ENCODE results near the gene ZNF329.
A peak's percentile ranks its signal among the peaks of the same experiment; 100 is the strongest.

The ZNF329 gene

GRCh38 chr19:58117841-58118575, 32.6 kb downstream of the ZNF329 start:
- no peak for DNase-seq

- no peak for DNase-seq
Measured at GRCh38 chr19:58108546-58108817, 42.1 kb downstream of the ZNF329 start.

GRCh38 chr19:58107778-58108545, 42.6 kb downstream of the ZNF329 start:
- DNase-seq: no peak

GRCh38 chr19:58098682-58098998, 51.9 kb downstream of the ZNF329 start:
- no peak for DNase-seq

GRCh38 chr19:58097781-58098681, 52.6 kb downstream of the ZNF329 start, which contains the start of gene ZSCAN18:
ZSCAN18 (minus strand) TSS chr19:58098231; CDS start chr19:58090267, 7,964 bp downstream.
- DNase-seq: peak; percentile 89

GRCh38 chr19:58097349-58097748, 53.2 kb downstream of the ZNF329 start:
- DNase-seq: no peak

- DNase-seq: no peak
Measured at GRCh38 chr19:58096884-58097283, 53.7 kb downstream of the ZNF329 start.

- DNase-seq: no peak
Measured at GRCh38 chr19:58095328-58095727, 55.3 kb downstream of the ZNF329 start.

- DNase-seq: no peak
Measured at GRCh38 chr19:58093071-58093470, 57.5 kb downstream of the ZNF329 start.

- DNase-seq: no peak
Measured at GRCh38 chr19:58091251-58091995, 59.2 kb downstream of the ZNF329 start.

GRCh38 chr19:58089846-58090245, 60.7 kb downstream of the ZNF329 start:
- DNase-seq: no peak

GRCh38 chr19:58088521-58089052, 62.0 kb downstream of the ZNF329 start:
- no peak for DNase-seq

GRCh38 chr19:58086825-58087710, 63.5 kb downstream of the ZNF329 start:
- no peak for DNase-seq

GRCh38 chr19:58085348-58085875, 65.2 kb downstream of the ZNF329 start:
- DNase-seq: no peak

- DNase-seq: no peak
Measured at GRCh38 chr19:58084596-58085347, 65.8 kb downstream of the ZNF329 start.

- no peak for DNase-seq
Measured at GRCh38 chr19:58083021-58083420, 67.6 kb downstream of the ZNF329 start.

GRCh38 chr19:58079792-58080191, 70.8 kb downstream of the ZNF329 start:
- no peak for DNase-seq
